D721Med (cell line): ENCODE data around the gene ZDHHC14.

Source experiments
- DNase-seq: peaks from one replicate; pipeline ENCODE4 v3.0.0; 2011; ENCODE audit warnings: low spot score; ENCODE audit not compliant: insufficient read length
- FAIRE-seq: peaks from 2 replicates; lab custom pipeline; 2011; peaks lifted over from hg19 to GRCh38; lab: Jason Lieb, UNC
- CTCF ChIP-seq: IDR thresholded peaks from 2 replicates; pipeline ENCODE4 v1.5.1; 2012; ENCODE audit warnings: mild to moderate bottlenecking, control low read depth; ENCODE audit not compliant: insufficient read depth; ENCODE audit errors: missing control alignments

The ZDHHC14 gene

GRCh38 chr6:157667211-157668008, 286.4 kb downstream of the ZDHHC14 start:
- DNase-seq (peak; percentile 76), FAIRE-seq (no peak)
- TF ChIP-seq CTCF, result peak; percentile 85

- no peak for TF ChIP-seq CTCF
- no peak for DNase-seq
- FAIRE-seq, result no peak
These were observed 287.0 kb downstream of the ZDHHC14 start for GRCh38 chr6:157668009-157668401.

GRCh38 chr6:157668713-157669112, 287.7 kb downstream of the ZDHHC14 start:
- DNase-seq (no peak), FAIRE-seq (no peak)
- TF ChIP-seq CTCF, result no peak

GRCh38 chr6:157669323-157669722, 288.3 kb downstream of the ZDHHC14 start:
- no peak for TF ChIP-seq CTCF
- DNase-seq, result no peak
- FAIRE-seq, result no peak

- no peak for TF ChIP-seq CTCF
- DNase-seq, result no peak
- no peak for FAIRE-seq
These were observed 288.8 kb downstream of the ZDHHC14 start for GRCh38 chr6:157669747-157670216.

- no peak for FAIRE-seq
- TF ChIP-seq CTCF, result no peak
- DNase-seq, result no peak
These were observed 289.6 kb downstream of the ZDHHC14 start for GRCh38 chr6:157670466-157671186.
